Measurements from ENCODE around the gene CSRP1.
A peak's percentile ranks its signal among the peaks of the same experiment; 100 is the strongest.
"Not testable (repeated sequence)": the region's sequence is repeated elsewhere in the genome, so short reads cannot be mapped to it uniquely, and the experiment has no call there.

Gene CSRP1

DNA sequence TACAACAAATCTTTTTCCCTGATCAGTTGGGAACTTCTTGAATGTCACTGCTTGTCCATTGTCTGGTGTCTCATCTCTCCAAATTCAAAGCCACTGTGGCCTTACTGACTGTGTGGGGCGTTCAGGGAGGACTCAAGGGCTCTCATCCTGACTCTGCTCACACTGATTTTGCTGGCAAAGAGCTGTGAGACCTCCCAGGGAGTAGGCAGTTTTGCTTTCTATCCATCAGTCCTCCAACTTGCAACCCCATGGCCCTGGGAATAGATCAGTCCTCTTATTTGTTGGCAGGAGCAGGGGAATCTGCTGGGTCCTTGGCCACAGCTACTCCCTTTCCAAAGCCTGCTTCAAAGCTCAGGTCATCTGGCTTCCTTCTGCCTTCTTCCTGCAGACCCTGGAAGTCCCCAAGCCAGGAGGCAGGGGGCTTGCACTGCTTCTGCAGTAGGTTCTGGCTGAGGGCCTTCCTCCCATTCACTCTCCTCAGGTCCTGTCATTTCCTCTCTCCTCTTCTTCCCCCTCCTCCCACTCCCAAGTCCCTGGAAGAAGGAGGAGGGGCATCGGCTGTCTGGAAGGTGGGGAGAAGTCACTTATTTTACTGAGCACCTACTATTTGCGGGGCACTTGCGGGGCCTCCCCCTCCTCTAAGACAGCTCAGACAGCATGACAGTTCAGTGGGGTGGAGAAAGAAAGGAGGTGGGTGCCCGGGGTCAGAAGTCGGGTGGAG lies 31.1 kb upstream of the CSRP1 start:
- no peak for DNase-seq

DNA sequence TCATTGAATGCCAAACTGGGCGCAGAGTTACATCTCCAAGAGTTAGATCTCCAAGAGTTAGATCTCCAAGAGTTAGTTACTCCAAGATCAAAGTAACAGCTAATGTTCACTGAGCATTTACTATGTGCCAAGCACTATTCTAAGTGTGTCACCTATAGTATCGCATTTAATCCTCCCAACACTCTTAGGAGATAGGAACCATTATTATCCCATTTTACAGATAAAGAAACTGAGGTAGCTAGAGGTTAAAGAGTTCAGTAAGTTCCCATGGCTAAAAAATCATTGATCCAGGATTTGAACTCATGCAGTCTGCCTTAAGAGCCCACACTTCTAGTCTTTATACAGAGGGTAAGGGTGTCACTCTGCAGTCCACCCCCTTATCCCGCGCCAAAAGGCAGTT lies 30.5 kb upstream of the CSRP1 start:
- no peak for DNase-seq

DNA sequence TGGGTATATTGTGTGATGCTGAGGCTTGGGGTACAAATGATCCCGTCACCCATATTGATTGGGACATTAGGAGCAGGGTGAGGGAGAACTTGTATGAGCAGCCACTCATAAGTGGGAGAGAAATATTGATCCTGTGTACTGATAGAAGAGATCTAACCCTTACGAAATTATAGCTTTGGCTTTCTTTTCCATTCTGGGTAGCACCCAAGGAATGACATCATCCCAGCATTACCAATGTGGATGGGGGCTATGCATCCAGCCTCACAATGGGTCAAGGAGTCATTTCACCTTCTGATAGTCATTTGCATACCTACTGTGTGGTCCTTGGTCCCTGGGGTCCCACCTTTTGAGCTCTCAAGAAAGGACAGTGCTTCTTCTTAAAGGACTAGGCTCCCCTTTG lies 30.1 kb upstream of the CSRP1 start:
- DNase-seq, result no peak

DNA sequence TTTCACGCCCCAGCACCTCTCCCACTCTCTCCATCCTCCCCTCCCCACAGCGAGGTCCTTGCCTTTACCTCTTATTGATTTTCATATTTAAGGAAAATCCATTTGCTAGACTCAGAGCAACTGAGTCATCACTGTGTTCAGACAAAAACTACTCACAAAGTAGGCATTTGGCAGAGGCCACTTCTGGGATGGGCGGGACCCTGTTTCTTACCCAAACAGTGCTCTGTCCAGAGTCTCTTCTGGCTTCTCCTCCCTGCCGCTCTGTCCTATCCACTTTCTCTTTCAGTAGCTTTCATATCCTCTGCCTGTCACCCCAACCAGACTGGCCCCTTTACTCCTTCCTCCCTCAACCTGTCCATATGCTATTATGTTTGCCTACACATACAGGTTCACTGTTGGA lies 29.6 kb upstream of the CSRP1 start:
- DNase-seq, result no peak

DNA sequence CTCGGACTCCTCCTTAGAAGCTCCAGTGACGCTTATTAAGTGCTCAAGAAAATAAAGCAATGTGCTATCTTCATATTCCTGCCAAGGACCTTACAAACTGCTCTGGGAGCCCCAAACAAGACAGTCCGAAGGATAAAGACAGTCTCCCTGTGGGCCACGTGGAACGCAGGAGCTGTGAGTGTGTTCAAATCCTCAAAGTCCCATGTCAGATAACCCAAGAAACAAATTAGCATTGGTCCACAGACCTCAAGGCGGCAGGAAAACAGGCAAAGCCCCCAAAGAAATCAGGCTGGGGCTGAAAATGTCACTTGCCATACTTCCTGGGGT lies 29.0 kb upstream of the CSRP1 start:
- DNase-seq, result no peak

DNA sequence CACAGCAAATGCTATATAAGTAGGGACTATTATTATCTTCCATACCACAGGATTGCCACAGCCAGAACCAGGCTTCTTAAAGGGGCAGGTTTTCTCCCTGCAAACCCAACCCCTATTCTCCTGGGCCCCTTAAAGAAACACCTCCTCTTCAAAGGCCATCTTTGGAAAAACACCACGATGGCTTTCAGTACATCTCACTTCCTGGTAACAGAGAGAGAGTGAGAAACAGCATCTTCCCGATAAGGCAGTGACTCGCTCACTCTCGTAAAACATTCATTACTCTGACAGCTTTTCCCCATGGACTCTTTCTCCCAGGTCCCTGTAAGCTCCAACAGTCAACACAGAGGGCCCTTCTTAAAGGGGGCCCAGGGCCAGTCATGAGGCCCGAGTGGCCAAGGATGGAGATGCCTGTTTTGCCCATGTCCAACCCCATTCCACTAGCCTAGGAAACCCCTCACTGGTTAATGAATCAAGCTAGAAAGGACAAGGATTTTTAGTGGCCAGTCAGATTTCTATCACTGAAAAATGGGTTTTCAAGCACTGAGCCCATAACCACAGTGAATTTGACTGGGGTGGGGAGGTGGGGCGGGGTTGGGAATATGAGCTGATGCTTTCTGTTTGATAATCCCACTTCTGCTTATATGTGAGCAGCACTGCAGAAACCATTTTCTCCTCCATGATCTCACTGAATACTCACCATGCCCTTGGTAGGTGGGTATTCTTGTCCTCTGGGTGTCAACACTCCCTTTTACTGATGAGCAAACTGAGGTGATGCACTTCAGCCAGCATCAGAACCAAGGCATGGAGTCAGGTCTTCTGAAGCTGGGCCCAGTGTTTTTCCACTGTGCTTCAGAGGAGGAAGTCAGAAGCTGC lies 28.4 kb upstream of the CSRP1 start:
- no peak for DNase-seq

DNA sequence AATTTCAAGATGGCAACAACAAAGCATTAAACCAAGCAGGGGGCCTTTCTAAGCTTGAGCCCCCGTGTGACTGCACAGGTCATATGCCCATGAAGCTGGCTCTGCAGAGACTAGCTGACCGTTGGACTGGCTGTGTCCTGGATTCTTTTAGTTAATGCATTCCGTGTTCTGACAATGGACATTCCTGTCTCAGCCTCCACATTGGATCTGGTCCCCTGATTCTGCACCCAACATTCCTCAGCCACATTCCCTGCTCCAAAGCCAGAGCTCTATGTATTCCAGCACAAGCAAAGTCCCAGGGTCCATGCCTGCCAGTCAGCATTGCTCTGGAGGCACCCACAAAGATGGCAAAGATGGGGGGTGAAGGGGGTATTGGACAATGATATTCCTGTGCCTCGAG lies 26.9 kb upstream of the CSRP1 start:
- no peak for DNase-seq

DNA sequence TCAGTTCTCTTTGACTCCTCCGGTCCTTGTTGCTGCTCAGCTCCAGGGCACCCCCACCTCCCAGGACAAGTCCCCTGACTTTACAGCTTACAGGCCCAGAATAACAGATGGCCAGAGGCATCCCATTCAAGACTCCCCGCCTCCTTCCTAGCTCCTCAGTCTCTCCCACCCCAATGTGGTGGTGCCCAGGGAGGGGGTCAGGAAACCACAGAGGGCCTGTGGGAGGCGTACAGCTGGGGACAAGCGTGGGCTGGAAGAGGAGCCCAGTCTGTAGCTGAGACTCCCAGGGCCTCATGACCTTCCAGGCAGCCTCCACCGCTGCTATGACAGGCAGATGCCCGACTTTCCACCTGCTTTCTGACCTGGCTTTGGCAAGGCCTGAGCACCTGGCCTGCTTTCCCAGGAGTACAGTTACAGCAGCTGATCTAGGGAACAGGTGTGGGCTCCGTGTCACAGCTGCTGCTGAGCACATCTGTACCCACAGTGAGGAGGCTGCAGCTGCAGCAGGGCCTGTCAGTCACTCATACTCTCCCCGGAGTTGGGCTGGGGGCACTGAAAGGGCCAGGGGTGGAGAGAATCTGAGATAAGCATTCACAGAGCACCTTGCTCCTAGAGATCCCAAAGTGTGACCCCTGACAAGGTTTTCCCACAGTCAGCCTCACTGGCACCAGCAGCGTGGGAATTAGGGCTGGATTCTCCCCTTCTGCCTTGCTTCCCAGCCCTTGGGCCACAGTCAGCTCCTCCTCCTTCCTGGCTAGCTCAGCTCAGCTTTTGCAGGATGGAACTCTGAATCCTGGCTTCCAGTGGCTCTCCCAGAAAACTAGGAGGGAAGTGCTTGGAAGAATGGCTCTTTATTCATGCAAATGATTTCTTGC lies 24.9 kb upstream of the CSRP1 start:
- no peak for DNase-seq

DNA sequence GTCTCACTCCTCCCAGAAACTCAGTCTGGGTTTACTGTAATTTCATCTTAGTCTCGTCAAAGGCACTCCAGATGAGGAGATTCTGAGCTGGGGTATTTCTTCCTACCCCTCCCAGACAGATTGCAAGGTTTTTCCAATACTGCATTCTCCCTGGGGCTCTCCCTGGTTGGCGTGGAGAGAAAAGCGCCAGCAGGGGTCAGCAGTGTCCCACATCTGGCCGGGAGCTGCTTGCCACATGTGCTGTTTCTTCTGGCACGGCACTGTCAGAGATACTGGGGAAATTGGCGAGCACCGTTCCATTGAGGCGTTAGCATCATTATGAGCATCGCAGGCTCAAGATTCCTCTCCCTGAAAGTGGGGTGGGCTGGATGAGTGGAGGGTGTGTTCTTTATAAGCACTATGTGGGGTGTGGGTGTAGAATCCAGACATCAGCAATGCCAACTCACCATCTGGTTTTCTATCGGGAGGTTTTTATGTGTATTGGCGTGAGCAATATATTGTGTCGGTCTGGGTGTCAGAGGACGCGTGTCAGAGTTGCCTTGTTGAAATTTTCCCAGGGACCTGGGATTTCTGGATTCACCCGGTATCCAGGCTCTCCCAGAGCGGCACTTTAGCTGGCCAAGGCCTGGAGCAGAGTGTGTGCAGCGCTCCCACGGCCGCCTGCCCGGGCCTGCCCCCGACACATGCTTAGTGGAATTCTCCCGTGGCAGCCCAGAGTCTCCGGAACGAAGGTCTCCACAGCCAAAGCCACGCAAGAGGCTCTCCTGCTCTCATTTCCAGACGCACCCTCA lies 24.0 kb upstream of the CSRP1 start:
- DNase-seq, result peak in 1 of 5 experiments; percentile 24

DNA sequence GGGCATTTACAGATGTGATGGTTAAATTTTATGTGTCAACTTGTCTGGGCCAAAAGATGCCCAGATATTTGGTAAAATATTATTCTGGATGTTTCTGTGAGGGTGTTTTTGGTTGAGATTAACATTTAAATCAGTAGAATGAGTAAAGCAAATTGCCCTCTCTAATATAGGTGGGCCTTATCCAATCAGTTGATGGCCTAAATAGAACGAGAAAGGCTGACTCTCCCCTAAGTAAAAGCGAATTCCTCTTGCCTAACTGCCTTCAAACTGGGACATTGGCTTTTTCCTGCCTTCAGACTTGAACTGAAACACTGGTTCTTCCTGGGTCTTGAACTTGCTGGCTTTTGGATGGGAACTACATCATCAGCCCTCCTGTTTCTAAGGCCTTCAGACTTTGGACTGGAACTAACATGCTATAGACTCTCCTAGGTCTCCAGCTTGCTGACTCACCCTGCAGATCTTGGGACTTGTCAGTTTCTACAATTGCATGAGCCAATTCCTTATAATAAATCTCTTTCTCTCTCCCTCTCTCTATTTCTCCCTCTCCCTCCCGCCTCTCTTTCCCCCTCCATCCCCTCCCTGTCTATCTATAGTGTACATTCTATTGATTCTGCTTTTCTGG lies 21.8 kb upstream of the CSRP1 start:
- no peak for DNase-seq

DNA sequence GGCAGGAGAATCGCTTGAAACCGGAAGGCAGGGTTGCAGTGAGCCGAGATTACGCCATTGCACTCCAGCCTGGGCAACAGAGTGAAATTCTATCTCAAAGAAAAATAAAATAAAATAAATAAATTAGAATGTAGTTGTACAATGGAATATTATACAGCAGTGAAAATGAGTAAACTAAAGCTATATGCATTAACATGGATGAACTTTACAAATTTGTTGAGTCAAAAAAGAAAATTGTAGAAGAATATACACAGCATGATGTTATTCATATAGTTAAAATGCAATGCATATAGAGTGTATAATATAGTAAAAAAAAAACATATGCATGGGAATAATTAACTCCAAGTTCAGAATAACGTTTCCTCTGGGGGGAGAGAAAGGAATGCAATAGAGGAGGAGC lies 21.0 kb upstream of the CSRP1 start:
- no peak for DNase-seq

DNA sequence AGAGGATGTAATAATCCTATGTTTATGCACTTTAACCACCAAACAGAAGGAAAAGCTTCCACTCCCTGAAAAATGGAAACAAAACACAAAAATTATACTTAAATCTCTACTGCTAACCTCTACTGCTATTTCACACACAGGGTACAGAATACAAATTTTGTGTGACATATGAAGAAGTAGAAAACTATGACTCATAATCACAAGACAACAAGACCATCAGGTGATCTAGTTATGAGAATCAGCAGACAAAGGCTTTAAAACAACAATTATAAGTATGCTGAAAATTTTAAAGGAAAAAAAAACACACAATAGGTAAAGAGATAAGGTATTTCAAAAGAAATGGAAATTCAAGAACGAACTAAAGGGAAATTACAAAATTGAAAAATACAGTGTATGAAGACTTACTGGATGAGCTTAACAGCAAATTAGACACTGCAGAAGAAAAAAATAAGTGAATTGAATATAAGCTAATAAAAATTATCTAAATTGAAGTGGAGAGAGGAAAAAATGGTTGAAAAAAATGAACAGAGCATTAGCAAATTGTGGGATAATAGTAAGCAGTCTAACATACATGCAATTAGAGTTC lies 18.4 kb upstream of the CSRP1 start:
- no peak for DNase-seq

DNA sequence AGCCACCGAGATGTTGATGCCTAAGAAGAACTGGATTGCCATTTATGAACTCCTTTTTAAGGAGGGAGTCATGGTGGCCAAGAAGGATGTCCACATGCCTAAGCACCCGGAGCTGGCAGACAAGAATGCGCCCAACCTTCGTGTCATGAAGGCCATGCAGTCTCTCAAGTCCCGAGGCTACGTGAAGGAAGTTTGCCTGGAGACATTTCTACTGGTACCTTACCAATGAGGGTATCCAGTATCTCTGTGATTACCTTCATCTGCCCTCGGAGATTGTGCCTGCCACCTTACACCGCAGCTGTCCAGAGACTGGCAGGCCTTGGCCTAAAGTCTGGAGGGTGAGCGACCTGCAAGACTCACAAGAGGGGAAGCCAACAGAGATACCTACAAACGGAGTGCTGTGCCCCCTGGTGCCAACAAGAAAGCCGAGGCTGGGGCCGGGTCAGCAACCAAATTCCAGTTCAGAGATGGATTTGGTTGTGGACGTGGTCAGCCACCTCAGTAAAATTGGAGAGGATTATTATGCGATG lies 13.2 kb upstream of the CSRP1 start:
- DNase-seq, result not testable (repeated sequence)

DNA sequence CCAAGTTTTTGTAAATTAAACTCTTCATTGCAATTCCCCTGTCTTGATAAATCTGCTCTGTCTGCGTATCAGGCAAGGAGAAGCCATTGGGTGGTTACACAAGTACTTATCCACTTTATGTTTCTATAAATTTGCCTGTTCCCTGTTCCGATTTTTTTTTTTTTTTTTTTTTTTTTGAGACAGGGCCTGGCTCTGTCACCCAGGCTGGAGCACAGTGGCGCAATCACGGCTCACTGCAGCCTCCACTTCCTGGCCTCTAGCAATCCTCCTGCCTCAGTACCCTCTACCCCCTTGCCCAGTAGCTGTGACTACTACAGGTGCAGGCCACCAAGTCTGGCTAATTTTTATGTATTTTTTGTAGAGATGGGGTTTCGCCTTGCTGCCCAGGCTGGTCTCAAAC lies 11.1 kb upstream of the CSRP1 start:
- no peak for DNase-seq

DNA sequence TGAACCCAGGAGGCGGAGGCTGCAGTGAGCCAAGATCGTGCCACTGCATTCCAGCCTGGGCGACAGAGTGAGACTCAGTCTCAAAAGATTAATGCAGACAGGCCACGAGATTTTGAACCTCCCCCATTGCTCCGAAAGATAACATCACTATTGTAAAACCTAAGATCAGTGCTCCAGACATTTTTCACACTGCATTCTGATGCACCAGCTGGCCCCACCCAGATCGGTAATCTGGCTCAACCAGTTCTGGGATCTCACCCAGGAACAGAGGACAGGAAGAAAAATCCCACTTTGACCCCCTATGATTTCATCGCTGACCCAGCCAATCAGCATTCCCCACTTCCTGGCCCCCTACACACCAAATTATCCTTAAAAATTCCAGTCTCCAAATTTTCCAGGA lies 10.7 kb upstream of the CSRP1 start:
- no peak for DNase-seq

DNA sequence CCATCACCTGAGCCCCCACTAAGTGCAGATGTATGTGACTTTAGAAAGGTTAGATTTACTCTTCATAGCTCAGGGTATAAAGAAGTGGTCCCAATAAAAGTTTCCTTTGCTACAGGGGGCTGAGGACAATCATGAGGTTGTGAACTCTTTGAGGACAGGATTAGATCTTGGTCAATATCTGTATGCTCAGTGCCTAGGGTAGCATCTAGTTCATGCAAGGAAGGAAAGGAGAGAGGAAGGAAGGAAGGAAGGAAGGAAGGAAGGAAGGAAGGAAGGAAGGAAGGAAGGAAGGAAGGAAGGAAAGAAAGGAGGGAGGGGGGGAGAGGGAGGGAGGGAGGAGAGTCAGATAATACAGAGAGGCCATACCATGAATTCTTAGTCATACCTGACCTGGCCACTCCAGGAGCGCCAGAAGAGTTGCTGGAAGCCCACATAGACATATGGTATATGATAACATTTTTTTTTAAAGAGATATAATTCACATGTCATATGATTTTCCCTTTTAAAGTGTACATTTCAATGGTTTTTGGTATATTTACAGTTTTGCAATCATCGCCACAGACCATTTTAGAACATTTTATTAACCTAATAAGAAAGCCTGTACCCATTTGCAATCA lies 9.7 kb upstream of the CSRP1 start:
- DNase-seq, result no peak

DNA sequence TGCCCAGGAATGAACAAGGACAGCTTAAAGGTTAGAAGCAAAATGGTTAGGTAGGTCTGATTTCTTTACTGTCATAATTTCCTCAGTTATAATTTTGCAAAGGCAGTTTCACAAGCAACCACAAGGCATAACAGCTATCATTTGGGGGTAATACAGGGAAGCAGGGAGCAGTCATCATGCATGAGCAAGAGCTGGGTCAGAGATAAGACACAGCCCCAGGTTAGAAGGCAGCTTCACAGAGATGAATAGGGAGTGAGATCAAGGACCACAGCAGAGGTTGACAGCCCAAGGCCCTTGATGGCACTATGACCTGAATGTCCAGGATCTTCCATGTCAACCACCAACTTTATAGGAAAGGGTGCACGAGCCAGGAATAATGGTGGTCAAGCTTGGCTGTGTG lies 9.0 kb upstream of the CSRP1 start:
- DNase-seq, result no peak

DNA sequence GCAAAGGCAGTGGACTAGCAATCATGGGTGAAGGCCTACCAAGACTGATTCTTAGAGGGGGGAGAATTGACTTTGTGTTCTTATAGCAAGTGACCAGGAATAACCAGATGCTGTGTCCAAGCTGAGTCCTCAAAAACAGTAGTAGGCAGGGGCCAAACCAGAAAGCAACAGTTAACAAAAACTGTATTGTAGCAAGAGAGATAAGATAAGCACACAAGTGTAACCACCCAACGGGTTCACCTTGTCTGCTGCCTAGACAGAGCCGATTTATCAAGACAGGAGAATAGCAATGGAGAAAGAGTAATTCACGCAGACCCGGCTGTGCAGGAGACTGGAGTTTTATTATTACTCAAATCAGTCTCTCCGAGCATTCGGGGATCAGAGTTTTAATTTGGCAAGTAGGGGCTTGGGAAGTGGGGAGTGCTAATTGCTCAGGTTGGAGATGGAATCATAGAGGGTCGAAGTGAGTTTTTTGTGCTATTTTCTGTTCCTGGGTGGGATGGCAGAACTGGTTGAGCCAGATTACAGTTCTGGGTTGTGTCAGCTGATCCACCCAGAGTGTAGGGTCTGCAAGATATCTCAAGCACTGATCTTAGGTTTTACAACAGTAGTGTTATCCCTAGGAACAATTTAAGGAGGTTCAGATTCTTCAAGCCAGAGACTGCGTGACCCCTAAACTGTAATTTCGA lies 8.3 kb upstream of the CSRP1 start:
- no peak for DNase-seq

DNA sequence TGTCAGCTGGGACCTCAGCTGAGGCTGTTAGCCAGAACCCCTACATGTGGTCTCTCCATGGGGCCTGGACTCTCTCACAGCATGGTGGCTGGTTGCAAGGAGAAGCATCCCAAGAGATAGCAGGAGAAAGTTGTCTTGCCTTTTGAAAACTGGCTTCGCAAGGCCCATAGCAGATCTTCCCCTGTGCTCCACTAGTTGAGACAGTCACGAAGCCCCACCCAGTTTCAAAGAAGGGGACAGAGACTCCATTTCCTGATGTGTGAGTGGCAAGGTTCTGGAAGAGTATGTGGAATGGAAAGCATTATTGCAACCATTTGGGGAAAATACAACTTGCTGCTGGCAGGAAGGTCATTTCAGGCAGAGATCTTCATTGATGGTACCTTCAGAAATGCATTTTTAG lies 7.5 kb upstream of the CSRP1 start:
- DNase-seq, result no peak

DNA sequence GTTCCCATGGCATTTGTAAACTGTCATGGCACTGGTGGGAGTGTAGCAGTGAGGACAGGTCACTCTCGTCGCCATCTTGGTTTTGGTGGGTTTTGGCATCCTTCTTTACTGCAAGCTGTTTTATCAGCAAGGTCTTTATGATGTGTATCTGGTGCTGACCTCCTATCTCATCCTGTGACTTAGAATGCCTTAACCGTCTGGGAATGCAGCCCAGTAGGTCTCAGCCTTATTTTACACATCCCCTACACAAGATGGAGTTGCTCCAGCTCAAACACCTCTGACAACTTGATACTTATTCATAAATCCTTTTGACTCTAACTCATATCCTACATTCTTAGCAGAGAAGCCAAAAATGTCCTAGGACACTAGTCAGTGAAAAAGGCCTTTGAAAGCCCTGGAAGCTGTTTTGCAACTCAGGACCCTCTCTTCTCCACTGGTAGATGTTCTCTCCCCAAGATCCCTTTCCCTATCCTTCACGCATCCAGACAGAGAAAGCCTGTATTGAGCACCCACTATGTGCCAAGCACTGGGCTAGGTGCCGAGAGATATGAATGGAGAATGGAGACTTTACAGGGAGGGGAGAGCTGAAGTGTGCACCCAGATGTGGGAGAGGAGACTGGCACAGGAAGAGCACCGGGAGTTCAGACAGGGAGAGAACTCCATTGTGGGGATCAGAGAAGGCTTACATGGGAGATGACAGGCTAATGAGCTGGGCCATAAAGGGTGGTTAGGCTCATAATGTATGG lies 6.7 kb upstream of the CSRP1 start:
- DNase-seq, result no peak

All from T-helper 2 cell (primary cell).